WTC11 (cell line): ENCODE results near the gene CYRIA. TPM values are rescaled to one million over a fixed set of nuclear protein-coding genes. Genes with fewer than 3 reads are reported as not detected.

Experiments
- ATAC-seq: fragments of 200-7000 bp; cut with Tn5 transposase; 2 replicates; pipeline ENCODE4 v1.10.0; 2021; ENCODE audit warnings: mild to moderate bottlenecking, moderate library complexity
- CTCF ChIA-PET: fragments of 300-600 bp; sonication (Branson Sonifier 250); formaldehyde crosslinking; loops from one replicate; lab custom pipeline; 2021; ENCODE audit warnings: antibody characterized with exemption; lab: Charles Lee
- POLR2A ChIA-PET: fragments of 350-600 bp; sonication (Branson Sonifier 250); formaldehyde crosslinking; loops from one replicate; lab custom pipeline; 2021; ENCODE audit warnings: antibody characterized with exemption; lab: Charles Lee
- DNase-seq: peaks from one replicate; pipeline ENCODE4 v3.0.0; 2021; ENCODE audit warnings: low spot score
- H3K27ac Mint-ChIP-seq: 2 replicates; pipeline ENCODE4 v1.8.0; 2021; ENCODE audit warnings: mixed read lengths
- H3K27me3 Mint-ChIP-seq: 2 replicates; pipeline ENCODE4 v1.8.0; 2021; ENCODE audit warnings: low read depth, mild to moderate bottlenecking, moderate library complexity, mixed read lengths
- H3K36me3 Mint-ChIP-seq: 2 replicates; pipeline ENCODE4 v1.8.0; 2021; ENCODE audit warnings: mixed read lengths
- H3K4me1 Mint-ChIP-seq: 2 replicates; pipeline ENCODE4 v1.8.0; 2022; ENCODE audit warnings: mixed read lengths
- H3K4me3 Mint-ChIP-seq: 2 replicates; pipeline ENCODE4 v1.8.0; 2021; ENCODE audit warnings: mild to moderate bottlenecking, moderate library complexity, mixed read lengths
- H3K9me3 Mint-ChIP-seq: 2 replicates; pipeline ENCODE4 v1.8.0; 2021; ENCODE audit warnings: mixed read lengths
- EMX1 ChIP-seq: fragments of 250-450 bp; sonication (Bioruptor Pico); IDR thresholded peaks from 2 replicates; pipeline ENCODE4 v1.8.0; 2021; ENCODE audit warnings: mild to moderate bottlenecking
- ETV6 ChIP-seq: sonication (generic); formaldehyde crosslinking; IDR thresholded peaks from 2 replicates; pipeline ENCODE4 v1.8.1; 2022; ENCODE audit warnings: mild to moderate bottlenecking, missing genetic modification reagents
- GRHL2 ChIP-seq: fragments of 250-450 bp; sonication (Bioruptor Pico); IDR thresholded peaks from 2 replicates; pipeline ENCODE4 v1.8.0; 2022; ENCODE audit warnings: mild to moderate bottlenecking, moderate library complexity; ENCODE audit not compliant: insufficient replicate concordance, severe bottlenecking
- SMAD4 ChIP-seq: sonication (generic); formaldehyde crosslinking; IDR thresholded peaks from 2 replicates; pipeline ENCODE4 v1.8.0; 2022; ENCODE audit warnings: mild to moderate bottlenecking, missing genetic modification reagents
- SOX15 ChIP-seq: fragments of 250-450 bp; sonication (Bioruptor Pico); IDR thresholded peaks from 2 replicates; pipeline ENCODE4 v1.9.0; 2021; ENCODE audit warnings: mild to moderate bottlenecking
- TP53 ChIP-seq: sonication (generic); formaldehyde crosslinking; IDR thresholded peaks from 2 replicates; pipeline ENCODE4 v1.8.1; 2023; ENCODE audit warnings: mild to moderate bottlenecking, missing genetic modification reagents
- total RNA-seq: library from RNA; stranded (reverse); gene quantifications from 3 replicates; pipeline ENCODE4 v1.2.3, GENCODE V29; 2021
- TF ChIP-seq, protein P1 (sequence below): sonication (generic); formaldehyde crosslinking; IDR thresholded peaks from 2 replicates; pipeline ENCODE4 v1.8.1; 2023; ENCODE audit warnings: mild to moderate bottlenecking, missing genetic modification reagents, moderate library complexity
- TF ChIP-seq, protein P2 (sequence below): sonication (generic); formaldehyde crosslinking; IDR thresholded peaks from 2 replicates; pipeline ENCODE4 v1.8.0; 2023; ENCODE audit warnings: mild to moderate bottlenecking, missing genetic modification reagents
- TF ChIP-seq, protein P3 (sequence below): sonication (generic); formaldehyde crosslinking; IDR thresholded peaks from 2 replicates; pipeline ENCODE4 v1.8.0; 2022; ENCODE audit warnings: mild to moderate bottlenecking, missing genetic modification reagents
- TF ChIP-seq, protein P4 (sequence below): sonication (generic); formaldehyde crosslinking; IDR thresholded peaks from 2 replicates; pipeline ENCODE4 v1.8.1; 2022; ENCODE audit warnings: low read depth, missing genetic modification reagents, borderline replicate concordance
- TF ChIP-seq, protein P5 (sequence below): sonication (generic); formaldehyde crosslinking; IDR thresholded peaks from 2 replicates; pipeline ENCODE4 v1.8.0; 2022; ENCODE audit warnings: mild to moderate bottlenecking, missing genetic modification reagents
- TF ChIP-seq, protein P6 (sequence below): sonication (generic); formaldehyde crosslinking; IDR thresholded peaks from 2 replicates; pipeline ENCODE4 v1.8.1; 2023; ENCODE audit warnings: mild to moderate bottlenecking, missing genetic modification reagents
- TF ChIP-seq, protein P7 (sequence below): sonication (generic); formaldehyde crosslinking; conservative IDR thresholded peaks from 2 replicates; pipeline ENCODE4 v1.8.1; 2023; ENCODE audit warnings: mild to moderate bottlenecking, low read depth, missing genetic modification reagents, moderate library complexity

The CYRIA gene
- total RNA-seq, 1 experiment from 2014 or later: 8.3 TPM

DNA sequence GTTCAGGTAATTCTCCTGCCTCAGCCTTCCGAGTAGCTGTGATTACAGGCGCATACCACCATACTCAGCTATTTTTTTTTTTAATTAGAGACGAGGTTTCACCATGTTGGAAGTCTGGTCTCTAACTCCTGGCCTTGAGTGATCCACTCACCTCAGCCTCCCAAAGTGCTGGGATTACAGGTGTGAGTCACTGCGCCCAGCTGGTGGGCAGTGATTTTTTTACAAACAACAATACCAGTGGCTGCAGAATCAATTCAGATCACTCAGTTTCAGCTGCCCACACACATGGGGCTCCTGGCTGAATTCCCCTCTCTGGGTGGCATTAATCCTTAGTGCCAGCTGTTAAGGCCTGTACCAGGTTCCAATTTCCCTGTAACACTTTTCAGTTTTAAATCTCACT, 13.3 kb upstream of the CYRIA start (continued):
- TF ChIP-seq, protein P1, sequence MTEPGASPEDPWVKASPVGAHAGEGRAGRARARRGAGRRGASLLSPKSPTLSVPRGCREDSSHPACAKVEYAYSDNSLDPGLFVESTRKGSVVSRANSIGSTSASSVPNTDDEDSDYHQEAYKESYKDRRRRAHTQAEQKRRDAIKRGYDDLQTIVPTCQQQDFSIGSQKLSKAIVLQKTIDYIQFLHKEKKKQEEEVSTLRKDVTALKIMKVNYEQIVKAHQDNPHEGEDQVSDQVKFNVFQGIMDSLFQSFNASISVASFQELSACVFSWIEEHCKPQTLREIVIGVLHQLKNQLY: no peak
- TF ChIP-seq, protein P2, sequence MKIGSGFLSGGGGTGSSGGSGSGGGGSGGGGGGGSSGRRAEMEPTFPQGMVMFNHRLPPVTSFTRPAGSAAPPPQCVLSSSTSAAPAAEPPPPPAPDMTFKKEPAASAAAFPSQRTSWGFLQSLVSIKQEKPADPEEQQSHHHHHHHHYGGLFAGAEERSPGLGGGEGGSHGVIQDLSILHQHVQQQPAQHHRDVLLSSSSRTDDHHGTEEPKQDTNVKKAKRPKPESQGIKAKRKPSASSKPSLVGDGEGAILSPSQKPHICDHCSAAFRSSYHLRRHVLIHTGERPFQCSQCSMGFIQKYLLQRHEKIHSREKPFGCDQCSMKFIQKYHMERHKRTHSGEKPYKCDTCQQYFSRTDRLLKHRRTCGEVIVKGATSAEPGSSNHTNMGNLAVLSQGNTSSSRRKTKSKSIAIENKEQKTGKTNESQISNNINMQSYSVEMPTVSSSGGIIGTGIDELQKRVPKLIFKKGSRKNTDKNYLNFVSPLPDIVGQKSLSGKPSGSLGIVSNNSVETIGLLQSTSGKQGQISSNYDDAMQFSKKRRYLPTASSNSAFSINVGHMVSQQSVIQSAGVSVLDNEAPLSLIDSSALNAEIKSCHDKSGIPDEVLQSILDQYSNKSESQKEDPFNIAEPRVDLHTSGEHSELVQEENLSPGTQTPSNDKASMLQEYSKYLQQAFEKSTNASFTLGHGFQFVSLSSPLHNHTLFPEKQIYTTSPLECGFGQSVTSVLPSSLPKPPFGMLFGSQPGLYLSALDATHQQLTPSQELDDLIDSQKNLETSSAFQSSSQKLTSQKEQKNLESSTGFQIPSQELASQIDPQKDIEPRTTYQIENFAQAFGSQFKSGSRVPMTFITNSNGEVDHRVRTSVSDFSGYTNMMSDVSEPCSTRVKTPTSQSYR: no peak

DNA sequence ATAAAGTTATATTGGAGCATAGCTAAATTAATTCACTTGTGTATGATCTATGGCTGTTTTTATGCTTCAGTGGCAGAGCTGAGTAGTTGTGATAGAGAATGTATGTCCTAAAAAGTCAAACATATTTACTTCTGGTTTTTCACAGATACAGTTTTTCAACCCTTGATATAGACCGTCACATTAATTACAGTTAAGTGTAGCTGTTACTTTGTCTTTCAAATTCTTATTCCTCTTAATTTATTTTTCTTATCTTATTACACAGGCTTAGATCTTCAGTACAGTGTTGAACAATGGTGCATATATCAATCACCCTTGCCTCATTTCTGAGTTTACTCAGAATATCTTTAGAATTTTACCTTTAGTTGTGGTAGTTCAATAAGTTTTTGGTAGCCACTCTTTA, 12.2 kb upstream of the CYRIA start:
- Mint-ChIP-seq H3K36me3 (peaks cover 11% of the 10 kb centered on the region), H3K27ac (no peak overlapping the region)

More for the DNA sequence above, 12.2 kb upstream of the CYRIA start:
- no peak overlapping the region for H3K4me3 Mint-ChIP-seq
- no peak for ATAC-seq
- TF ChIP-seq GRHL2 (CRISPR knock-in tag) (no peak), ETV6 (CRISPR knock-in tag) (no peak), SMAD4 (CRISPR knock-in tag) (no peak), TP53 (CRISPR knock-in tag) (no peak), SOX15 (CRISPR knock-in tag) (no peak), EMX1 (CRISPR knock-in tag) (no peak)
- TF ChIP-seq, protein P3, sequence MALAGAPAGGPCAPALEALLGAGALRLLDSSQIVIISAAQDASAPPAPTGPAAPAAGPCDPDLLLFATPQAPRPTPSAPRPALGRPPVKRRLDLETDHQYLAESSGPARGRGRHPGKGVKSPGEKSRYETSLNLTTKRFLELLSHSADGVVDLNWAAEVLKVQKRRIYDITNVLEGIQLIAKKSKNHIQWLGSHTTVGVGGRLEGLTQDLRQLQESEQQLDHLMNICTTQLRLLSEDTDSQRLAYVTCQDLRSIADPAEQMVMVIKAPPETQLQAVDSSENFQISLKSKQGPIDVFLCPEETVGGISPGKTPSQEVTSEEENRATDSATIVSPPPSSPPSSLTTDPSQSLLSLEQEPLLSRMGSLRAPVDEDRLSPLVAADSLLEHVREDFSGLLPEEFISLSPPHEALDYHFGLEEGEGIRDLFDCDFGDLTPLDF (CRISPR knock-in tag): no peak
- TF ChIP-seq, protein P4, sequence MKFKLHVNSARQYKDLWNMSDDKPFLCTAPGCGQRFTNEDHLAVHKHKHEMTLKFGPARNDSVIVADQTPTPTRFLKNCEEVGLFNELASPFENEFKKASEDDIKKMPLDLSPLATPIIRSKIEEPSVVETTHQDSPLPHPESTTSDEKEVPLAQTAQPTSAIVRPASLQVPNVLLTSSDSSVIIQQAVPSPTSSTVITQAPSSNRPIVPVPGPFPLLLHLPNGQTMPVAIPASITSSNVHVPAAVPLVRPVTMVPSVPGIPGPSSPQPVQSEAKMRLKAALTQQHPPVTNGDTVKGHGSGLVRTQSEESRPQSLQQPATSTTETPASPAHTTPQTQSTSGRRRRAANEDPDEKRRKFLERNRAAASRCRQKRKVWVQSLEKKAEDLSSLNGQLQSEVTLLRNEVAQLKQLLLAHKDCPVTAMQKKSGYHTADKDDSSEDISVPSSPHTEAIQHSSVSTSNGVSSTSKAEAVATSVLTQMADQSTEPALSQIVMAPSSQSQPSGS: no peak
- TF ChIP-seq, protein P1: no peak
- TF ChIP-seq, protein P5, sequence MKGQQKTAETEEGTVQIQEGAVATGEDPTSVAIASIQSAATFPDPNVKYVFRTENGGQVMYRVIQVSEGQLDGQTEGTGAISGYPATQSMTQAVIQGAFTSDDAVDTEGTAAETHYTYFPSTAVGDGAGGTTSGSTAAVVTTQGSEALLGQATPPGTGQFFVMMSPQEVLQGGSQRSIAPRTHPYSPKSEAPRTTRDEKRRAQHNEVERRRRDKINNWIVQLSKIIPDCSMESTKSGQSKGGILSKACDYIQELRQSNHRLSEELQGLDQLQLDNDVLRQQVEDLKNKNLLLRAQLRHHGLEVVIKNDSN (CRISPR knock-in tag): no peak
- TF ChIP-seq, protein P2: no peak
- TF ChIP-seq, protein P6, sequence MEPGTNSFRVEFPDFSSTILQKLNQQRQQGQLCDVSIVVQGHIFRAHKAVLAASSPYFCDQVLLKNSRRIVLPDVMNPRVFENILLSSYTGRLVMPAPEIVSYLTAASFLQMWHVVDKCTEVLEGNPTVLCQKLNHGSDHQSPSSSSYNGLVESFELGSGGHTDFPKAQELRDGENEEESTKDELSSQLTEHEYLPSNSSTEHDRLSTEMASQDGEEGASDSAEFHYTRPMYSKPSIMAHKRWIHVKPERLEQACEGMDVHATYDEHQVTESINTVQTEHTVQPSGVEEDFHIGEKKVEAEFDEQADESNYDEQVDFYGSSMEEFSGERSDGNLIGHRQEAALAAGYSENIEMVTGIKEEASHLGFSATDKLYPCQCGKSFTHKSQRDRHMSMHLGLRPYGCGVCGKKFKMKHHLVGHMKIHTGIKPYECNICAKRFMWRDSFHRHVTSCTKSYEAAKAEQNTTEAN (CRISPR knock-in tag): no peak
- TF ChIP-seq, protein P7, sequence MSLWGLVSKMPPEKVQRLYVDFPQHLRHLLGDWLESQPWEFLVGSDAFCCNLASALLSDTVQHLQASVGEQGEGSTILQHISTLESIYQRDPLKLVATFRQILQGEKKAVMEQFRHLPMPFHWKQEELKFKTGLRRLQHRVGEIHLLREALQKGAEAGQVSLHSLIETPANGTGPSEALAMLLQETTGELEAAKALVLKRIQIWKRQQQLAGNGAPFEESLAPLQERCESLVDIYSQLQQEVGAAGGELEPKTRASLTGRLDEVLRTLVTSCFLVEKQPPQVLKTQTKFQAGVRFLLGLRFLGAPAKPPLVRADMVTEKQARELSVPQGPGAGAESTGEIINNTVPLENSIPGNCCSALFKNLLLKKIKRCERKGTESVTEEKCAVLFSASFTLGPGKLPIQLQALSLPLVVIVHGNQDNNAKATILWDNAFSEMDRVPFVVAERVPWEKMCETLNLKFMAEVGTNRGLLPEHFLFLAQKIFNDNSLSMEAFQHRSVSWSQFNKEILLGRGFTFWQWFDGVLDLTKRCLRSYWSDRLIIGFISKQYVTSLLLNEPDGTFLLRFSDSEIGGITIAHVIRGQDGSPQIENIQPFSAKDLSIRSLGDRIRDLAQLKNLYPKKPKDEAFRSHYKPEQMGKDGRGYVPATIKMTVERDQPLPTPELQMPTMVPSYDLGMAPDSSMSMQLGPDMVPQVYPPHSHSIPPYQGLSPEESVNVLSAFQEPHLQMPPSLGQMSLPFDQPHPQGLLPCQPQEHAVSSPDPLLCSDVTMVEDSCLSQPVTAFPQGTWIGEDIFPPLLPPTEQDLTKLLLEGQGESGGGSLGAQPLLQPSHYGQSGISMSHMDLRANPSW (CRISPR knock-in tag): no peak
- TF ChIP-seq, all 79 proteins: peak for 0
- no peaks in the 10 kb centered on the region for H3K4me1 Mint-ChIP-seq
- H3K9me3 Mint-ChIP-seq: peaks cover 32% of the 10 kb centered on the region
- ChIA-PET CTCF (interaction anchor here (1.3 kb wide), 1 partner anchor 79 kb away, joined by 4 read pairs; no protein-coding TSS in a partner anchor), POLR2A (interaction anchor here (0.9 kb wide), 1 partner anchor 21 kb away, joined by 3 read pairs; no protein-coding TSS in a partner anchor)
- no peak for DNase-seq
- H3K27me3 Mint-ChIP-seq: peaks cover 11% of the 10 kb centered on the region
